HEK293 (cell line): ENCODE data around the gene MSH4.

Experiments used
- BCL11A ChIP-seq: fragments of 450-650 bp; formaldehyde crosslinking; IDR thresholded peaks from 2 replicates; pipeline ENCODE4 v1.5.1; 2016; ENCODE audit warnings: low read depth, missing biosample characterization, missing genetic modification characterization
- GLI2 ChIP-seq: fragments of 450-650 bp; formaldehyde crosslinking; IDR thresholded peaks from 2 replicates; pipeline ENCODE4; 2017; ENCODE audit warnings: missing biosample characterization, missing genetic modification characterization, low read depth, borderline replicate concordance
- GLIS1 ChIP-seq: fragments of 450-650 bp; formaldehyde crosslinking; IDR thresholded peaks from 2 replicates; pipeline ENCODE4 v1.5.1; 2016; ENCODE audit warnings: missing biosample characterization, missing genetic modification characterization
- KLF16 ChIP-seq: fragments of 450-650 bp; formaldehyde crosslinking; IDR thresholded peaks from 2 replicates; pipeline ENCODE4 v1.5.1; 2017; ENCODE audit warnings: missing biosample characterization, missing genetic modification characterization
- MZF1 ChIP-seq: fragments of 450-650 bp; formaldehyde crosslinking; IDR thresholded peaks from 2 replicates; pipeline ENCODE4 v1.5.1; 2017; ENCODE audit warnings: missing biosample characterization, missing genetic modification characterization, borderline replicate concordance
- SCRT2 ChIP-seq: fragments of 450-650 bp; formaldehyde crosslinking; IDR thresholded peaks from 2 replicates; pipeline ENCODE4 v1.5.1; 2016; ENCODE audit warnings: missing biosample characterization, missing genetic modification characterization
- ZNF335 ChIP-seq: fragments of 450-650 bp; formaldehyde crosslinking; conservative IDR thresholded peaks from 2 replicates; pipeline ENCODE4 v1.5.1; 2016; ENCODE audit warnings: missing biosample characterization, missing genetic modification characterization
- ZNF404 ChIP-seq: fragments of 450-650 bp; formaldehyde crosslinking; IDR thresholded peaks from 2 replicates; pipeline ENCODE4 v1.5.1; 2017; ENCODE audit warnings: missing biosample characterization, missing genetic modification characterization
- ZNF473 ChIP-seq: fragments of 450-650 bp; formaldehyde crosslinking; IDR thresholded peaks from 2 replicates; pipeline ENCODE4 v1.5.1; 2017; ENCODE audit warnings: missing biosample characterization, missing genetic modification characterization
- ZNF48 ChIP-seq: fragments of 450-650 bp; formaldehyde crosslinking; IDR thresholded peaks from 2 replicates; pipeline ENCODE4 v1.5.1; 2016; ENCODE audit warnings: missing biosample characterization, missing genetic modification characterization
- ZNF558 ChIP-seq: fragments of 450-650 bp; formaldehyde crosslinking; IDR thresholded peaks from 2 replicates; pipeline ENCODE4 v1.5.1; 2016; ENCODE audit warnings: missing biosample characterization, missing genetic modification characterization
- ZNF571 ChIP-seq: fragments of 450-650 bp; formaldehyde crosslinking; IDR thresholded peaks from 2 replicates; pipeline ENCODE4 v1.5.0; 2017; ENCODE audit warnings: missing biosample characterization, missing genetic modification characterization
- ZNF621 ChIP-seq: fragments of 450-650 bp; formaldehyde crosslinking; IDR thresholded peaks from 2 replicates; pipeline ENCODE4 v1.5.1; 2017; ENCODE audit warnings: missing biosample characterization, missing genetic modification characterization
- ZNF660 ChIP-seq: fragments of 450-650 bp; IDR thresholded peaks from 2 replicates; pipeline ENCODE4 v1.5.1; 2018; ENCODE audit warnings: missing biosample characterization, mild to moderate bottlenecking, missing genetic modification characterization
- ZNF76 ChIP-seq: fragments of 450-650 bp; formaldehyde crosslinking; IDR thresholded peaks from 2 replicates; pipeline ENCODE4; 2016; ENCODE audit warnings: low read depth, missing biosample characterization, missing genetic modification characterization, borderline replicate concordance
- ZNF777 ChIP-seq: fragments of 450-650 bp; formaldehyde crosslinking; IDR thresholded peaks from 2 replicates; pipeline ENCODE4 v1.5.1; 2017; ENCODE audit warnings: missing biosample characterization, missing genetic modification characterization, borderline replicate concordance
- ZNF830 ChIP-seq: fragments of 450-650 bp; IDR thresholded peaks from 2 replicates; pipeline ENCODE4 v1.5.0; 2018; ENCODE audit warnings: missing biosample characterization, missing genetic modification characterization, low read depth, mild to moderate bottlenecking, moderate library complexity
- TF ChIP-seq, protein P1 (sequence below): fragments of 450-650 bp; formaldehyde crosslinking; conservative IDR thresholded peaks from 2 replicates; pipeline ENCODE4 v1.5.1; 2016; ENCODE audit warnings: low read depth, missing biosample characterization, missing genetic modification characterization
- TF ChIP-seq, protein P2 (sequence below): fragments of 450-650 bp; formaldehyde crosslinking; IDR thresholded peaks from 2 replicates; pipeline ENCODE4 v1.5.1; 2017; ENCODE audit warnings: missing biosample characterization, missing genetic modification characterization
- TF ChIP-seq, protein P3 (sequence below): sonication (generic); formaldehyde crosslinking; IDR thresholded peaks from 2 replicates; pipeline ENCODE4 v1.8.1; 2022; ENCODE audit warnings: mild to moderate bottlenecking, moderate library complexity, missing genetic modification reagents
- TF ChIP-seq, protein P4 (sequence below): fragments of 450-650 bp; formaldehyde crosslinking; optimal IDR thresholded peaks from 2 replicates; pipeline ENCODE3; 2016; ENCODE audit warnings: missing biosample characterization, mild to moderate bottlenecking, missing genetic modification characterization
- TF ChIP-seq, protein P5 (sequence below): fragments of 450-650 bp; formaldehyde crosslinking; IDR thresholded peaks from 2 replicates; pipeline ENCODE4 v1.5.1; 2017; ENCODE audit warnings: missing biosample characterization, missing genetic modification characterization
- TF ChIP-seq, protein P6 (sequence below): fragments of 450-650 bp; formaldehyde crosslinking; IDR thresholded peaks from 2 replicates; pipeline ENCODE4 v1.5.1; 2016; ENCODE audit warnings: missing biosample characterization, missing genetic modification characterization

MSH4 gene

DNA sequence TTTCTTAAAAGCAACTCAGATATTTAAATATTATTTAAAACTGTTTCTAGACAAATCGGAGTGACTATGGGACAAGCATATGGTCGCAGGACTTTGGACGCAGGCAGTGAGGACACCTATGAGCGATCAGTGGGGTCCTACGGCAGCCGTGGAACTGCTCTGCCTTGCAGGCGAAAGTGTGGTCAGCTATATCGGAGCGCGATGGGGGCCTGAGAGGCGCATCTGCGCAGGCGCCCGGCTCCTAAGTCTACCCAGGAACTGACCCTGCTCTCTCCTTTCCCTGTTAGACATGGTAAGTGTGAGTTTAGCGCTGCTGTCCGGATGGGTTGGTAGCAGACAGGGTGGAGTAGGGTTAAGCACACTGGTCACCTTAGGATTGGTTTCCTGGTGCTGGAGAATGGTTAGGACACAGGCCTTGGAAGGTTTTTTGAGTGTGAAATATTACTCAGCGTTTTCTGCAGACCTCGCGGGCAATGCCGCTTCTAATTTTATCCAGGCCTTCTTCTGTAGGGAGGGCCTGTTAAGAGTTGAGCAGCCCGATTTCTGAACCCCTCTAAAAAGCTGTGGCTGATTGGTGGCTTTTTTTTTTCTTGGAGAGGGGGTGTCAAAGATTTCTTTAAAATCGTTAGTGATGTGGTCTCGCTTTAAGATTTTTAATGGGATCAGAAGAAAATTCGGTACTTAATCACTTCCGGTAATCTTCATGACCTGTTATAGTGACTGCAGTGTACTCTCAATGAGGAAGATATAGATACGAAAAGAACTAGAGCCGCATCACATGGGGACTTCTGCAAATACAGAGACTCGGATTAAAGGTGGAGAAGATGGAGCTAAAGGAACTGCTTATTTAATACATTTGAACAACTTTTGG is 10.5 kb upstream of the MSH4 start, which contains the start of gene RABGGTB (continued):
- TF ChIP-seq, protein P1, sequence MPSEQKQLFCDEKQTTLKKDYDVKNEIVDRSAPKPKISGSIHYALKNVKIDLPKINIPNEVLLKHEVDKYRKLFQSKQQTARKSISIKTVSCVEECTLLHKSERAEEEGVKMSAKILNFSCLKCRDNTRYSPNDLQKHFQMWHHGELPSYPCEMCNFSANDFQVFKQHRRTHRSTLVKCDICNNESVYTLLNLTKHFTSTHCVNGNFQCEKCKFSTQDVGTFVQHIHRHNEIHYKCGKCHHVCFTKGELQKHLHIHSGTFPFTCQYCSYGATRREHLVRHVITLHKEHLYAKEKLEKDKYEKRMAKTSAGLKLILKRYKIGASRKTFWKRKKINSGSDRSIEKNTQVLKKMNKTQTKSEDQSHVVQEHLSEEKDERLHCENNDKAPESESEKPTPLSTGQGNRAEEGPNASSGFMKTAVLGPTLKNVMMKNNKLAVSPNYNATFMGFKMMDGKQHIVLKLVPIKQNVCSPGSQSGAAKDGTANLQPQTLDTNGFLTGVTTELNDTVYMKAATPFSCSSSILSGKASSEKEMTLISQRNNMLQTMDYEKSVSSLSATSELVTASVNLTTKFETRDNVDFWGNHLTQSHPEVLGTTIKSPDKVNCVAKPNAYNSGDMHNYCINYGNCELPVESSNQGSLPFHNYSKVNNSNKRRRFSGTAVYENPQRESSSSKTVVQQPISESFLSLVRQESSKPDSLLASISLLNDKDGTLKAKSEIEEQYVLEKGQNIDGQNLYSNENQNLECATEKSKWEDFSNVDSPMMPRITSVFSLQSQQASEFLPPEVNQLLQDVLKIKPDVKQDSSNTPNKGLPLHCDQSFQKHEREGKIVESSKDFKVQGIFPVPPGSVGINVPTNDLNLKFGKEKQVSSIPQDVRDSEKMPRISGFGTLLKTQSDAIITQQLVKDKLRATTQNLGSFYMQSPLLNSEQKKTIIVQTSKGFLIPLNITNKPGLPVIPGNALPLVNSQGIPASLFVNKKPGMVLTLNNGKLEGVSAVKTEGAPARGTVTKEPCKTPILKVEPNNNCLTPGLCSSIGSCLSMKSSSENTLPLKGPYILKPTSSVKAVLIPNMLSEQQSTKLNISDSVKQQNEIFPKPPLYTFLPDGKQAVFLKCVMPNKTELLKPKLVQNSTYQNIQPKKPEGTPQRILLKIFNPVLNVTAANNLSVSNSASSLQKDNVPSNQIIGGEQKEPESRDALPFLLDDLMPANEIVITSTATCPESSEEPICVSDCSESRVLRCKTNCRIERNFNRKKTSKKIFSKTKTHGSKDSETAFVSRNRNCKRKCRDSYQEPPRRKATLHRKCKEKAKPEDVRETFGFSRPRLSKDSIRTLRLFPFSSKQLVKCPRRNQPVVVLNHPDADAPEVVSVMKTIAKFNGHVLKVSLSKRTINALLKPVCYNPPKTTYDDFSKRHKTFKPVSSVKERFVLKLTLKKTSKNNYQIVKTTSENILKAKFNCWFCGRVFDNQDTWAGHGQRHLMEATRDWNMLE (tag by site-specific recombination) = peak; percentile 57
- TF ChIP-seq, protein P2, sequence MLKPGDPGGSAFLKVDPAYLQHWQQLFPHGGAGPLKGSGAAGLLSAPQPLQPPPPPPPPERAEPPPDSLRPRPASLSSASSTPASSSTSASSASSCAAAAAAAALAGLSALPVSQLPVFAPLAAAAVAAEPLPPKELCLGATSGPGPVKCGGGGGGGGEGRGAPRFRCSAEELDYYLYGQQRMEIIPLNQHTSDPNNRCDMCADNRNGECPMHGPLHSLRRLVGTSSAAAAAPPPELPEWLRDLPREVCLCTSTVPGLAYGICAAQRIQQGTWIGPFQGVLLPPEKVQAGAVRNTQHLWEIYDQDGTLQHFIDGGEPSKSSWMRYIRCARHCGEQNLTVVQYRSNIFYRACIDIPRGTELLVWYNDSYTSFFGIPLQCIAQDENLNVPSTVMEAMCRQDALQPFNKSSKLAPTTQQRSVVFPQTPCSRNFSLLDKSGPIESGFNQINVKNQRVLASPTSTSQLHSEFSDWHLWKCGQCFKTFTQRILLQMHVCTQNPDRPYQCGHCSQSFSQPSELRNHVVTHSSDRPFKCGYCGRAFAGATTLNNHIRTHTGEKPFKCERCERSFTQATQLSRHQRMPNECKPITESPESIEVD (tag by site-specific recombination) = no peak
- TF ChIP-seq ZNF571 (tag by site-specific recombination) = no peak
- TF ChIP-seq MZF1 (tag by site-specific recombination) = no peak
- 0 out of 2 replicates have a peak, but pooled peaks have one; percentile 10 for TF ChIP-seq ZNF76 (tag by site-specific recombination)
- peak; percentile 99 for TF ChIP-seq ZNF335
- TF ChIP-seq ZNF473 (tag by site-specific recombination) = no peak
- no peak for TF ChIP-seq ZNF404
- no peak for TF ChIP-seq GLI2 (tag by site-specific recombination)
- TF ChIP-seq, protein P3, sequence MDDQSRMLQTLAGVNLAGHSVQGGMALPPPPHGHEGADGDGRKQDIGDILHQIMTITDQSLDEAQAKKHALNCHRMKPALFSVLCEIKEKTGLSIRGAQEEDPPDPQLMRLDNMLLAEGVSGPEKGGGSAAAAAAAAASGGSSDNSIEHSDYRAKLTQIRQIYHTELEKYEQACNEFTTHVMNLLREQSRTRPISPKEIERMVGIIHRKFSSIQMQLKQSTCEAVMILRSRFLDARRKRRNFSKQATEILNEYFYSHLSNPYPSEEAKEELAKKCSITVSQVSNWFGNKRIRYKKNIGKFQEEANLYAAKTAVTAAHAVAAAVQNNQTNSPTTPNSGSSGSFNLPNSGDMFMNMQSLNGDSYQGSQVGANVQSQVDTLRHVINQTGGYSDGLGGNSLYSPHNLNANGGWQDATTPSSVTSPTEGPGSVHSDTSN (CRISPR knock-in tag) = no peak
- no peak for TF ChIP-seq ZNF830 (tag by site-specific recombination)
- no peak for TF ChIP-seq KLF16 (tag by site-specific recombination)
- TF ChIP-seq, protein P4, sequence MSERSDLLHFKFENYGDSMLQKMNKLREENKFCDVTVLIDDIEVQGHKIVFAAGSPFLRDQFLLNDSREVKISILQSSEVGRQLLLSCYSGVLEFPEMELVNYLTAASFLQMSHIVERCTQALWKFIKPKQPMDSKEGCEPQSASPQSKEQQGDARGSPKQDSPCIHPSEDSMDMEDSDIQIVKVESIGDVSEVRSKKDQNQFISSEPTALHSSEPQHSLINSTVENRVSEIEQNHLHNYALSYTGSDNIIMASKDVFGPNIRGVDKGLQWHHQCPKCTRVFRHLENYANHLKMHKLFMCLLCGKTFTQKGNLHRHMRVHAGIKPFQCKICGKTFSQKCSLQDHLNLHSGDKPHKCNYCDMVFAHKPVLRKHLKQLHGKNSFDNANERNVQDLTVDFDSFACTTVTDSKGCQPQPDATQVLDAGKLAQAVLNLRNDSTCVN = no peak
- peak; percentile 16; the same call in 1 of the 2 replicates for TF ChIP-seq GLIS1 (tag by site-specific recombination)
- TF ChIP-seq ZNF558 (tag by site-specific recombination) = no peak
- TF ChIP-seq, protein P5, sequence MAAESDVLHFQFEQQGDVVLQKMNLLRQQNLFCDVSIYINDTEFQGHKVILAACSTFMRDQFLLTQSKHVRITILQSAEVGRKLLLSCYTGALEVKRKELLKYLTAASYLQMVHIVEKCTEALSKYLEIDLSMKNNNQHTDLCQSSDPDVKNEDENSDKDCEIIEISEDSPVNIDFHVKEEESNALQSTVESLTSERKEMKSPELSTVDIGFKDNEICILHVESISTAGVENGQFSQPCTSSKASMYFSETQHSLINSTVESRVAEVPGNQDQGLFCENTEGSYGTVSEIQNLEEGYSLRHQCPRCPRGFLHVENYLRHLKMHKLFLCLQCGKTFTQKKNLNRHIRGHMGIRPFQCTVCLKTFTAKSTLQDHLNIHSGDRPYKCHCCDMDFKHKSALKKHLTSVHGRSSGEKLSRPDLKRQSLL (tag by site-specific recombination) = peak; percentile 32; the same call in 1 of the 2 replicates
- no peak for TF ChIP-seq ZNF777
- no peak for TF ChIP-seq BCL11A (tag by site-specific recombination)
- TF ChIP-seq SCRT2 = no peak
- TF ChIP-seq, protein P6, sequence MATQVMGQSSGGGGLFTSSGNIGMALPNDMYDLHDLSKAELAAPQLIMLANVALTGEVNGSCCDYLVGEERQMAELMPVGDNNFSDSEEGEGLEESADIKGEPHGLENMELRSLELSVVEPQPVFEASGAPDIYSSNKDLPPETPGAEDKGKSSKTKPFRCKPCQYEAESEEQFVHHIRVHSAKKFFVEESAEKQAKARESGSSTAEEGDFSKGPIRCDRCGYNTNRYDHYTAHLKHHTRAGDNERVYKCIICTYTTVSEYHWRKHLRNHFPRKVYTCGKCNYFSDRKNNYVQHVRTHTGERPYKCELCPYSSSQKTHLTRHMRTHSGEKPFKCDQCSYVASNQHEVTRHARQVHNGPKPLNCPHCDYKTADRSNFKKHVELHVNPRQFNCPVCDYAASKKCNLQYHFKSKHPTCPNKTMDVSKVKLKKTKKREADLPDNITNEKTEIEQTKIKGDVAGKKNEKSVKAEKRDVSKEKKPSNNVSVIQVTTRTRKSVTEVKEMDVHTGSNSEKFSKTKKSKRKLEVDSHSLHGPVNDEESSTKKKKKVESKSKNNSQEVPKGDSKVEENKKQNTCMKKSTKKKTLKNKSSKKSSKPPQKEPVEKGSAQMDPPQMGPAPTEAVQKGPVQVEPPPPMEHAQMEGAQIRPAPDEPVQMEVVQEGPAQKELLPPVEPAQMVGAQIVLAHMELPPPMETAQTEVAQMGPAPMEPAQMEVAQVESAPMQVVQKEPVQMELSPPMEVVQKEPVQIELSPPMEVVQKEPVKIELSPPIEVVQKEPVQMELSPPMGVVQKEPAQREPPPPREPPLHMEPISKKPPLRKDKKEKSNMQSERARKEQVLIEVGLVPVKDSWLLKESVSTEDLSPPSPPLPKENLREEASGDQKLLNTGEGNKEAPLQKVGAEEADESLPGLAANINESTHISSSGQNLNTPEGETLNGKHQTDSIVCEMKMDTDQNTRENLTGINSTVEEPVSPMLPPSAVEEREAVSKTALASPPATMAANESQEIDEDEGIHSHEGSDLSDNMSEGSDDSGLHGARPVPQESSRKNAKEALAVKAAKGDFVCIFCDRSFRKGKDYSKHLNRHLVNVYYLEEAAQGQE (tag by site-specific recombination) = peak; percentile 76
- TF ChIP-seq ZNF660 (tag by site-specific recombination) = peak; percentile 56
- TF ChIP-seq ZNF48 (tag by site-specific recombination) = no peak
- no peak for TF ChIP-seq ZNF621
